ENCODE measurements around the gene KRTAP10-6. TPM values are rescaled to one million over a fixed set of nuclear protein-coding genes. Genes with fewer than 3 reads are reported as not detected.
"Not testable (repeated sequence)": the region's sequence is repeated elsewhere in the genome, so short reads cannot be mapped to it uniquely, and the experiment has no call there.

Gene KRTAP10-6
- total RNA-seq, 1 experiment from 2014 or later = not detected

- DNase-seq (ENCODE audit: low read depth) = no peak
Observed at GRCh38 chr21:44578371-44579055, 13.8 kb downstream of the KRTAP10-6 start.

DNA sequence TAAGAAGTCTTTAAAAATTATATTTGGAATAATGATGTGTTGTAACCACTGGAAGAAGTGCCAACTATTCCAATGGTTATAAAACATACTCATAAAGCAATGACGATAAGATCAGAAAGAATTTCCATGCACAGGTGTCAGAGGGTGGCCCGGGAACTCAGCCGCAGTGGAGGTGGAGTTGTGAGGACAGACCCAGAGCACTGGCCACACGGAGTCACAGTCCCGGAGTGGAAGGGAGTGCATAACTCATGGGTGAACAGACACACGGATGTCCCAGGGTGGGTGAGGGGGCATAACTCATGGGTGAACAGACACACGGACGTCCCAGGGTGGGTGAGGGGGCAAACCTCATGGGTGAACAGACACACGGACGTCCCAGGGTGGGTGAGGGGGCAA is 16.3 kb downstream of the KRTAP10-6 start:
- DNase-seq (ENCODE audit: low read depth) = no peak

GRCh38 chr21:44575307-44576024 is 16.8 kb downstream of the KRTAP10-6 start:
- no peak for DNase-seq (ENCODE audit: low read depth)

- DNase-seq (ENCODE audit: low read depth) = no peak
Observed at GRCh38 chr21:44574457-44575306, 17.6 kb downstream of the KRTAP10-6 start.

- DNase-seq (ENCODE audit: low read depth) = not testable (repeated sequence)
Observed at GRCh38 chr21:44573630-44574456, 18.5 kb downstream of the KRTAP10-6 start, which contains the start of gene KRTAP10-4. KRTAP10-4 (plus strand) TSS chr21:44573729; CDS start chr21:44573759, 30 bp downstream.

DNA sequence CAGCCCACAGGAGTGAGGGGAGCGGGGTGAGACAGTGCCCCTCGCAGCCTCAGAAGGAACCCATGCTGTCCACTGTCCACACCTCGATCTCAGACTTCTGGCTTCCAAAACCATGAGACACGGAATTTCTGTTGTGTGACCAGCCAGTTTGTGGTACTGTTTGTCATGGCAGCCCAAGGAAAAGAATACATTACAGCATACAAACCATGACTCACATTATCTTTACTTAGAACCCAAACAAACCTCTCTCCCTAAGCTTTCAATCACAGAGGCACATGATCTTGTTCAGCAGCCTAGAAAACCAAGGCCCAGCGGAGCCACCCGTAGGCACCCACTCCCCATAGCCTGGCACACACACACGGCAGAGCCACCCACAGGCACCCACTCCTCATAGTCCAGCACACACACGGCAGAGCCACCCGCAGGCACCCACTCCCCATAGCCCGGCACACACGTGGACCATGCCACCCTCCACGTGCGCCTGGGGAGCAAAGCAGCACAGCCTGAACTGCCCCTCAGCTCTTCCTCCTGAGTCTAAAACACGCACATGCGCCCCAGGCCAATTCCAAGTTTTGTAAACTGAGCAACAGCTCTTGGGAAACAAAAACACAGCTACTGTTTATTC is 19.2 kb downstream of the KRTAP10-6 start:
- peak; percentile 9 for DNase-seq (ENCODE audit: low read depth)

DNA sequence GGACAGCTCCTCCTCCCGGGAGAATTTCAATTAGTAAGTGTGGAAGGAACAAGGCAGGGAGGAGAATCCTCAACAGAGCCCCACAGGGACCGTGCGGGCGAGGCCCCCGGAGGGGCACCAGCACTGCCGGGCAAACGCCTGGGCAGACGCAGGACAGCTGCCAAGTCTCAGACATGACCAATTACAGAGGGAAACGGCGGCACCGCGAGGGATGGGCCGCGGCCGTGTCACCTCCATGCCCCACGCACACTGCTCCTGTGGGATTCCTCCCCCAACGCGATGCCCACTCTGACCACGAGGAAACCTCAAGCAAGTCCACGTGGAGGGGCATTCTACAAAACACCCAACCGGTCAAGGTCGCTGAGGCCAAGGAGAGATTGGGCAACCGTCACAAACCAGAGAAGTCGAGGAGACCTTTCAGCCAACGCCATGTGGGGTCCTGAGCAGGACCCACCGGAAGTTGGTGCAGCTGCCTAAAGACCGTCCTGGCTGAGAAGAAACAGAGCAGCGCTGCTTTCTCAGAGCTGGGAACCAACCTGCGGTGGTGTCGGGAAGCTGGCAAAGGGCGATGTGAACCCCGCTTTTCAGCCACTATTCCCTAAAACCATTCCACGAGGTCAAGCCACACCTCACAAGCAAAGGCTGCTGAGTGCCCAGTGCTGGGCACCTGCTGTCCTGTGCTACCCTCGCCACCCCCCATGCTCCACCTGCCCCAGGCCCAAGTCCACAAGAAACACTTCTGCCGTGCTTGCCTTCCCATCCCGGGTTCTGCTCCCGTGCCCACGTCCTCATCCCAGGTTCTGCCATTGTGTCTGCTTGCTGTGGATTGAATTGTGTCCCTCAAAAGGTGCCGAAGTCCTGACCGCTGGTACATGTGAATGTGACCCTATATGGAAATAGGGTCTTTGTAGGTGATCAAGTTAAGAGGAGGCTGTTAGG is 20.2 kb downstream of the KRTAP10-6 start:
- no peak for DNase-seq (ENCODE audit: low read depth)

DNA sequence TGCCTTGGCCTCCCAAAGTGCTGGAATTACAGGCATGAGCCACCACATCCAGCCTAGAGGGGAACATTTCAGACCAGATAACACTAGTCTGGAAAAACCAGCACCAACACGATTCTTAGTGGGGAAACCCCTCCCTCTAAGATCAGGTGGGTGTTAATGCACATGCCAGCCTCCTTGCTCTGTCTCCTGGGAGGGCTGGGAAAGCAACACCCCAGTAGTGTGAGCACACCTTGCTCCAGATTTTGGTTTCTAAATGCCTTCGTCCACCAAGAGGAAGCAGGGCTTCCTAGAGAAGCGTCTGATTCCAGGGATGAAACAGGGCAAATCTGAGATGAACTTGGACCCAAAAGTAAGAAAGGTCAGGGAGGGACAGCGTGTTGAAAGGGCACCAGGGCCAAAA is 21.0 kb downstream of the KRTAP10-6 start:
- no peak for DNase-seq (ENCODE audit: low read depth)

DNA sequence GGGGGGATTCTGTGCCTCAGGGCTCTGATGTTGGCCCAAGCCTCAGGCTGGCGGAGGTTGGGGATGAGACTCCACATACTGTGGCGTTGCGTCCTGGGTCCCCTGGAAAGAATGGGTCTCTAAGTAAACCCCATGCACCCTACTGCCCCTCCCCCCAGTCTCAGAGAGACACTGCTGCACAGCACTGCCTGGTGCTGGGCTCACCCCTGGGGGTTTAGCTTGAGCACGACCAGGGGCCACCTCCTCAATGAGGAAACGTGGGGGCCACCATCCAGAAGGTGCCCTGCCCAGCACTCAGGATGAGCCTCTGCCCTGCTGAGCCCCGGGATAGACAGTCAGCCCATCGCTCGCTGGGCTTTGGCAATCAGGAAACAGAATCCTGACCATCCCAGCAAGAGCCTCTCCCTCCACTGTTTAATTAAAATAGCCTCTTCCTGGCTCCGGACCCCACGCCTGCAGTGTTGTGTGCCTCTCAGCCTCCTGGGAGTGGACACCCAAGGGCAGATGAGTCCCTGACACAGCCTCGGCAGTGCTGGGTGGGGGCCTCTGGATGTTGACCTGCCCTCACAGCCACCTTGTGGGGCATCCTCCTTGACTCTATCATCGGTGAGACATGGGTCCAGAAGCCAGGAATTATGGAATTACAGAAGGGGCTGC is 22.3 kb downstream of the KRTAP10-6 start:
- no peak for DNase-seq (ENCODE audit: low read depth)

GRCh38 chr21:44568667-44569556 is 23.4 kb downstream of the KRTAP10-6 start:
- DNase-seq (ENCODE audit: low read depth) = no peak

GRCh38 chr21:44568261-44568660 is 24.0 kb downstream of the KRTAP10-6 start:
- no peak for DNase-seq (ENCODE audit: low read depth)

DNA sequence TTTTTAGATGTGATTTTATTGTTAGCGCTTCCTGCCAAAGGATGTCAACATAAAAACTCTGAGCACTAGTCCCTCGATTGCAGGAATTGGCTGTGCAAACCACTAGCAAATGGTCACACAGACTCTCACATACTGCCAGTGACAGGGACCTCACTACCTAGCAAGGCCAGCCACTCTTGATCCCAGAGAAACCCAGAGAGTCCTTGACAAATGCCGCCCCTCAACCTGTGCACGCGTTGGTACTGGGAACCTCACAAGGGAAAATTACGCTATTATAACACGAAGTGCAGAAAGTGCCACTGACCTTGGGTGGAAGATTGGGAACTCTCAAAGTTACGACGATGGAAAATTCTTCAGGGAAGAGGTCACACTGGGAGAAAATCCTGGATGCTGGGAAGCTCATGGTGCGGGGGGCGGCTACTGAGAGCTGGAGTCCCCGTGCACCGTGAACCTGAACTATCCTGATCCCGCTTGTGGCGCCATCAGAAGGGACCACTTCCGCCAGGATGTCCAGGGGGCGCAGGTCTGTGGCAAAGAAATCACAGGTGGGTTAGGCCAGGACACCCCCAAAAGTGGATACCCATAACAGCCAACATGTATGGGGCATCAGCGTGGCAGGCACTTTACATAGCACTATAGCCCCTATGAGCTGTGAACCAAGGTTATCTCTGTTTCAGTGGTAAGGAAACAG is 24.7 kb downstream of the KRTAP10-6 start:
- DNase-seq (ENCODE audit: low read depth) = no peak

GRCh38 chr21:44566403-44566802 is 25.9 kb downstream of the KRTAP10-6 start:
- no peak for DNase-seq (ENCODE audit: low read depth)

- no peak for DNase-seq (ENCODE audit: low read depth)
Observed at GRCh38 chr21:44564886-44565598, 27.3 kb downstream of the KRTAP10-6 start.

DNA sequence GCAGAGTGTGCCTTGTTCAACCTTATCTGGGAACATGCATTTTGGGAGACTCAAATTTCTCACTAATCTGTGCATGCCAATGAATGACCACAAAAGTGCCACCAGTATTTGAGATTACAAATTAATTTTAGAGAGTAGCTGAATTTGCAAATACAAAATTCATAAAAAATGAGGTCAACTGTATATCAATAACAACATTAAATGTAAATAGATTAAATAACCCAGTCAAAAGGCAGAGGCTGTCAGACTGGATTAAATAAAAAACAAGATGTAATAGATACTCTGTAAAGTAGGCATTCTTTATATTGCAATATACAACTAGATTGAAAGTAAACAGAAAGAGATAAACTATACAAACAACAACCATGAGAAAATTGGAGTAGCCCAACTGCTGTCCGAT is 28.2 kb downstream of the KRTAP10-6 start:
- DNase-seq (ENCODE audit: low read depth) = no peak

DNA sequence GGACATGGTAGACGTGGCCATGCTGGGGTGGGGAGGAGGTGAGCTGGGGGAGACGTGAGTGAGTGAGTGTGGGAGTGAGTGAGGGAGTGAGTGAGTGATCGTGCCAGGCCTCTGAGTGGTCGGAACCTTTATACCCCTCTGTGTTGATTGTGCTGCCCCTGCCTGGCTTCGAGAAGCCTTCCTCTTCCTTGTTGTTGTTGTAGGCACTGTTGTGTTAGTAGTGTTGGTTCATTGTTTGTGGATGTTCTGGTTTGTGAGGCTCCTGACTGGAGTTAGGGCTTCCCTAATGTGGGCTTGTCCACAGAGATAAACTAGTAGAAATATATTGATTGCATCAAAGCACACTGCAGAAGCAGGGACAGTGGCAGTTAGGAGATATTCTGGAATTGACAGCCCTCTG is 33.6 kb downstream of the KRTAP10-6 start, which contains the start of gene KRTAP10-3:
Gene KRTAP10-3 (minus strand): TSS at position 101 of the 400 bp plus-strand sequence. CDS start 80 bp downstream, at position 21.
- no peak for DNase-seq (ENCODE audit: low read depth)

GRCh38 chr21:44558329-44558675 is 34.0 kb downstream of the KRTAP10-6 start:
- DNase-seq (ENCODE audit: low read depth) = not testable (repeated sequence)
